Measurements from ENCODE around the gene PRR7.

Gene PRR7

GRCh38 chr5:177499842-177500241, 53.2 kb downstream of the PRR7 start:
- no peak for DNase-seq (ENCODE audit: low read depth)

GRCh38 chr5:177500685-177501522, 54.3 kb downstream of the PRR7 start:
- peak; percentile 83 for DNase-seq (ENCODE audit: low read depth)

- no peak for DNase-seq (ENCODE audit: low read depth)
Observed at GRCh38 chr5:177501874-177502678, 55.5 kb downstream of the PRR7 start.

- no peak for DNase-seq (ENCODE audit: low read depth)
Observed at GRCh38 chr5:177502886-177503285, 56.3 kb downstream of the PRR7 start.

GRCh38 chr5:177503351-177504085, 56.9 kb downstream of the PRR7 start:
- no peak for DNase-seq (ENCODE audit: low read depth)

- DNase-seq (ENCODE audit: low read depth): no peak
Observed at GRCh38 chr5:177504086-177505056, 57.8 kb downstream of the PRR7 start.

GRCh38 chr5:177505075-177505474, 58.5 kb downstream of the PRR7 start:
- no peak for DNase-seq (ENCODE audit: low read depth)

Measured in stimulated activated CD8-positive, alpha-beta memory T cell treated with anti-CD3 and anti-CD28 coated beads, Interleukin-15, amount 100 ng/mL, for 24 hours (primary cell).